Fibroblast of mammary gland (primary cell): ENCODE measurements around the gene RETN.
A peak's percentile ranks its signal among the peaks of the same experiment; 100 is the strongest.

Experiments
- DNase-seq: peaks from one replicate; pipeline ENCODE4 v3.0.0-alpha.2; 2010; ENCODE audit warnings: low read depth
- H3K4me3 ChIP-seq: 2 replicates; pipeline ENCODE4 v1.5.1; 2011; ENCODE audit warnings: low read depth, mild to moderate bottlenecking, low read length, moderate library complexity; ENCODE audit not compliant: control insufficient read depth
- TF ChIP-seq, protein P1 (sequence below): conservative IDR thresholded peaks from 2 replicates; pipeline ENCODE4 v1.5.1; 2011; ENCODE audit warnings: low read depth, low read length, inconsistent platforms; ENCODE audit not compliant: control insufficient read depth, insufficient read depth

RETN gene

DNA sequence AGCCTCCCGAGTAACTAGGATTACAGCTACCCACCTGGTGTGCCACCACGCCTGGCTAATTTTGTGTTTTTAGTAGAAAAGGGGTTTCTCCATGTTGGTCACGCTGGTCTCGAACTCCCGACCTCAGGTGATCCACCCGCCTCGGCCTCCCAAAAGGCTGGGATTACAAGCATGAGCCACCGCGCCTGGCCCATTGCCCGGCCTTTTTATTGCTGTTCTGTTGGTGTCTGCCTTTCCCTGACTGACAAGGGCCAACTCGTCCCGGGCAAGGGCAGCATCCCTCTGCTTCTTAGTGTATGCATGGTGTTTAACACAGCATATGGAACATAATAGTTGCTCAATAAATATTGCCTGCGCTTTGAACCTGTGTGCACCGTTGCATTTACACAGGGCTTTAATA is 6.2 kb upstream of the RETN start:
- TF ChIP-seq, protein P1, sequence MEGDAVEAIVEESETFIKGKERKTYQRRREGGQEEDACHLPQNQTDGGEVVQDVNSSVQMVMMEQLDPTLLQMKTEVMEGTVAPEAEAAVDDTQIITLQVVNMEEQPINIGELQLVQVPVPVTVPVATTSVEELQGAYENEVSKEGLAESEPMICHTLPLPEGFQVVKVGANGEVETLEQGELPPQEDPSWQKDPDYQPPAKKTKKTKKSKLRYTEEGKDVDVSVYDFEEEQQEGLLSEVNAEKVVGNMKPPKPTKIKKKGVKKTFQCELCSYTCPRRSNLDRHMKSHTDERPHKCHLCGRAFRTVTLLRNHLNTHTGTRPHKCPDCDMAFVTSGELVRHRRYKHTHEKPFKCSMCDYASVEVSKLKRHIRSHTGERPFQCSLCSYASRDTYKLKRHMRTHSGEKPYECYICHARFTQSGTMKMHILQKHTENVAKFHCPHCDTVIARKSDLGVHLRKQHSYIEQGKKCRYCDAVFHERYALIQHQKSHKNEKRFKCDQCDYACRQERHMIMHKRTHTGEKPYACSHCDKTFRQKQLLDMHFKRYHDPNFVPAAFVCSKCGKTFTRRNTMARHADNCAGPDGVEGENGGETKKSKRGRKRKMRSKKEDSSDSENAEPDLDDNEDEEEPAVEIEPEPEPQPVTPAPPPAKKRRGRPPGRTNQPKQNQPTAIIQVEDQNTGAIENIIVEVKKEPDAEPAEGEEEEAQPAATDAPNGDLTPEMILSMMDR = no peak
- H3K4me3 ChIP-seq = no peak overlapping the region
- DNase-seq = no peak

DNA sequence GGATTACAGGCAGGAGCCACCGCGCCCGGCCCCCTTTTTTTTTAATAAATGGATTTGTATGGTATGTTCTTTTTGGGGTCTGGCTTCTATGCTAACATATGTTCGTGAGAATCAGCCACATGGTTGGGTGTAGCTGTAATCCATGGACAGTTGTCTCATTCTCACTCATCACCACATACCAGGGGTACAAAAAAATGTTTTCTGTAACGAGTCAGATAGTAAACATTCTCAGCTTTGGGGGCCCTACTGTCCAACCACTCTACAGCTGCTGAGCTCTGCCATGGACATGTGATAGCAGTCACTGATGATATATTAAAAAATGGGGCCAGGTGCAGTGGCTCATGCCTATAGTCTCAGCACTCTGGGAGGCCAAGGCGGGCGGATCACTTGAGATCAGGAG is 5.1 kb upstream of the RETN start:
- DNase-seq = no peak
- H3K4me3 ChIP-seq = no peak overlapping the region
- TF ChIP-seq, protein P1 = no peak

DNA sequence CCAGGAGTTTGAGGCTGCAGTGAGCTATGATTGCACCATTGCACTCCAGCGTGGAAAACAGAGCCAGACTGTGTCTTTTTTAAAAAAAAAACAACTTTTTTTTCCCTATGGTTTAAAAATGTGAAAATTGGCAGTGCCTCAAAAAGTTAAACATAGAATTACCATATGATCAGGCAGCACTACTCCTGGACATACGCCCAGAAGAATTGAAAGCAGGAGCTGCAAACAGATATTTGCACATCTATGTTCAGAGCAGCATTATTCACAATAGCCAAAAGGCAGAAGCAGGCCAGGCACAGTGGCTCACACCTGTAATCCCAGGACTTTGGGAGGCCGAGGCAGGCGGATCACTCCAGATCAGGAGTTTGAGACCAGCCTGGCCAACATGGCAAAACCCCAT is 3.8 kb upstream of the RETN start:
- TF ChIP-seq, protein P1 = no peak
- no peak overlapping the region for H3K4me3 ChIP-seq
- peak; percentile 59 for DNase-seq

DNA sequence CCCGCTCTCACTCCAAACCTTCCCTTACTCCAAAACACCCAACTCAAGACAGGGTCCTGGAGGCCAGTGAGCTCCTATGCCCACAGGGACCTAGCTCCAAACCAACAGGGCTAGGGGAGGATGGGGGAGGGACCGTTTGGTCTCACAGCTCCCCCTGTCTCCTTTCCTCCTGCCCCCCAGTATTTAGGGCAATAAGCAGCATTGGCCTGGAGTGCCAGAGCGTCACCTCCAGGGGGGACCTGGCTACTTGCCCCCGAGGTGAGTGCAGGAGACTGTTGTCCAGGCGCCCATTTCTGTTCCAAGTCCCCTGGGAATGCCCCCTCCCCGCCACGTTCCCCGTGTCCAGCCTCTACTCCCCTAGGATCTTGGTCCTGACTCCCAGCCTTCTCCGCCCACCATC is 792 bp downstream of the RETN start:
- TF ChIP-seq, protein P1 = no peak
- no peak overlapping the region for H3K4me3 ChIP-seq
- no peak for DNase-seq

DNA sequence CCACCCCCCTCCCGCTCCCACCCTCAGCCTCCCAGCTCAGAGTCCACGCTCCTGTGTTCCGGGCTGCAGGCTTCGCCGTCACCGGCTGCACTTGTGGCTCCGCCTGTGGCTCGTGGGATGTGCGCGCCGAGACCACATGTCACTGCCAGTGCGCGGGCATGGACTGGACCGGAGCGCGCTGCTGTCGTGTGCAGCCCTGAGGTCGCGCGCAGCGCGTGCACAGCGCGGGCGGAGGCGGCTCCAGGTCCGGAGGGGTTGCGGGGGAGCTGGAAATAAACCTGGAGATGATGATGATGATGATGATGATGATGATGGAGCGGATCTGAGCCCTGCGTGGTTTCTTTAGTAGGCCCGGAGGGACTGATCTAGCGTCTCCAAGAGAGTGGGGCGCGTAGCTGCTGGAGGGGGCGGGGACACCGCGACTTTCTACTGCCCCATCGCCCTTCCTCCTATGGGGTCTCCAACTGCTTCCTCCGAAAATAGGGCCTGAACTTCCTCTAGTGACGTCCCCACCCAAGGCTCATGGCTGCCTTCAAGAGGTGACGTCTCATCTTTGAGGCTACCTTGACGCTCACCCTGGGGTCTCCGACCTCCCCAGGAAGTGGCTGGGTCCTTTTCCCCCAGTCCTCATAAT is 1.4 kb downstream of the RETN start:
- DNase-seq = no peak
- TF ChIP-seq, protein P1 = no peak
- no peak overlapping the region for H3K4me3 ChIP-seq

DNA sequence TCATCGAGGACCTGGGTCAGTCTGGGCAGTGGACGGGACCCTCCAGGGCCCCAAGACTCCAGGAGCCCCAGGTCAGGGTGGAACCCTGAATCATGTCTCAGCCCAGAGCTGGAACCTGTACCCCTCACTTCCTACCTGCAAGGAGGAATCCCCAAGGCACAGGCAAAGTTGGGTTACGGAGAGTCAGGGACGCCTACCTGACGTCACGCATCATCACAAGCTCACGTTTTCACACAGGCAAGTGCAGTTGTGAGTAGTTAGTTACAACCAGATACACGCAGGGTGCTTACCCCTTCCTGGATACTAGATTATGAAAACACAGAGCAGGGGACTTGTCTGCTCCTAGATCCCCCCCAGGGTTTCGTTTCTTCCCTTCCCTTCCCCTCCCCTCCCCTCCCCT is 1.9 kb downstream of the RETN start:
- H3K4me3 ChIP-seq = no peak overlapping the region
- TF ChIP-seq, protein P1 = no peak

DNA sequence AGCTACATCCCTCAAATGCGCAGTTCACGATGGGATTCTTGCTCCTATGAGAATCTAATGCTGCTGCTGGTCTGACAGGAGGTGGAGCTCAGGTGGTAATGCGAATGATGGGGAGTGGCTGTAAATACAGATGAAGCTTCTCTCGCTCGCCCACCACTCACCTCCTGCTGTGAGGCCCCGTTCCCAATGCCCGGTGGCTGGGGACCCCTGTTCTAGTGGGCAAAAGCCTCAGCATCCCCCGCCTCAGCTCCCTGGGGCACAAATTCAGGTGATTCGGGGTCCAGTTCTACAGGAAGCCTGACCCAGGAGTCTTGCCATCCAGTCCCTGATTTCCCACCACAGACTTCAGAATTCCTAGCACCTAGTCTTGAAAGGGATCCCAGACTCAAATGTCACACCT is 3.7 kb downstream of the RETN start:
- H3K4me3 ChIP-seq = no peak overlapping the region
- DNase-seq = no peak
- TF ChIP-seq, protein P1 = no peak

More for the DNA sequence above, 1.9 kb downstream of the RETN start:
- no peak for DNase-seq
